GM10847 (cell line): ENCODE measurements around the gene PRCC.
A peak's percentile ranks its signal among the peaks of the same experiment; 100 is the strongest.

Source experiments
- POLR2A ChIP-seq: IDR thresholded peaks from 2 replicates; pipeline ENCODE4 v1.6.1; 2011; ENCODE audit not compliant: insufficient read length; ENCODE audit errors: extremely low read depth

The PRCC gene

GRCh38 chr1:156812293-156812990 lies 45.1 kb downstream of the PRCC start:
- TF ChIP-seq POLR2A: no peak

DNA sequence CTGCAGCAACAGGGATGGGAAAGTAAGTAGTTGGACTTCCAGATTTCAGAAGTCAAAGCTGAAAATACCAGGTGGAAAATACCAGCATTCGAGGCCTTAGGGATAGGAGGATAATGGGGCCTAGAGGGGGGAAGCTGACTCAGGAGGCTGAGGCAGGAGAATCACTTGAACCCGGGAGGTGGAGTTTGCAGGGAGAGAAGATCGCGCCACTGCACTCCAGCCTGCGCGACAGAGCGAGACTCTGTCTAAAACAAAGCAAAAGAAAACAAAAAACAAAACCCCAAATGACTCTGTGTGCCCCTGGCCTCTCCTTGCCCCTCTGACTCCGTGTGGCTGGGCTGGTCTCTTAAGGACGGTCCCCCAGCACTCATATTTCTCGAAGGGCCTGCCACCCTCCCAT lies 46.0 kb downstream of the PRCC start:
- TF ChIP-seq POLR2A: no peak

DNA sequence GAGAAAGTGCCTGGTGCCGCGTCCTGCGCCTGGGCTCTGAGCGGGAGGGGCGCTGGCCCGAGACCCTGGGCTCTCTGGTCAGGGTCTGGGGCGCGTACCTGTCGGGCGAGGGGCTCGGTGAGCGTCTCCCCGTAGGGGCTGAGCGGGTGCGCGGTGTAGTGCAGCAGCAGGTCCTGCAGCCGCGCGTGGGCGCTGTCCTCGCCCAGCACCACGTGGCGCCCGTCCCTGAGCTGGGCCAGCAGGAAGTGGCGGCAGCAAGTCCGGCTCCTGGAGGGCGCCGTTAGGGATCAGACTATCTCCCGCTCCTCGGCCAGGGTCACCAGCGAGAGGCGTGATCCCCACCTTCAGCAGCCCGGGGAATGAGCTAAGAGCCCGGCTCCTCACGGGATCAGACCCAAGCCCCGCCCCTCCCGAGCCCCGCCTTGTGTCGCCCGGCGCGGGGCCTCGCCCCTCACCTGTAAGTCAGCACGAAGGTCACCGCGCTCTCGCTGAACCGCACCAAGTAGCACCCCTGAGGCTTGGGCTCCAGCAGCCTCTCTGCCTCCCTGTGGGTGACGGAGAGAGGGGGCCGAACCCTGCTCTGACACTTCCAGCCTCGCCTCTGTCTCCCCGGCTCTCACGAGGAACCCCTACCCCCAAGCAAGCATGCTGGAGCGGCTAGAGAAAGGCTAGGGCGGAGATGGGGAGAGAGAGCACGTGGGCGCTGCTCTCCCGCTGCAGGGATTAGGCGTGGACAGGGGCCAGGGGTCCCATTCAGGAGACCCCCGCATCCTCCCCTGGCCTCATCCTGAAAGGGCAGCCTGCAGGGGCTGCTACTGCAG lies 46.6 kb downstream of the PRCC start:
- no peak for TF ChIP-seq POLR2A

DNA sequence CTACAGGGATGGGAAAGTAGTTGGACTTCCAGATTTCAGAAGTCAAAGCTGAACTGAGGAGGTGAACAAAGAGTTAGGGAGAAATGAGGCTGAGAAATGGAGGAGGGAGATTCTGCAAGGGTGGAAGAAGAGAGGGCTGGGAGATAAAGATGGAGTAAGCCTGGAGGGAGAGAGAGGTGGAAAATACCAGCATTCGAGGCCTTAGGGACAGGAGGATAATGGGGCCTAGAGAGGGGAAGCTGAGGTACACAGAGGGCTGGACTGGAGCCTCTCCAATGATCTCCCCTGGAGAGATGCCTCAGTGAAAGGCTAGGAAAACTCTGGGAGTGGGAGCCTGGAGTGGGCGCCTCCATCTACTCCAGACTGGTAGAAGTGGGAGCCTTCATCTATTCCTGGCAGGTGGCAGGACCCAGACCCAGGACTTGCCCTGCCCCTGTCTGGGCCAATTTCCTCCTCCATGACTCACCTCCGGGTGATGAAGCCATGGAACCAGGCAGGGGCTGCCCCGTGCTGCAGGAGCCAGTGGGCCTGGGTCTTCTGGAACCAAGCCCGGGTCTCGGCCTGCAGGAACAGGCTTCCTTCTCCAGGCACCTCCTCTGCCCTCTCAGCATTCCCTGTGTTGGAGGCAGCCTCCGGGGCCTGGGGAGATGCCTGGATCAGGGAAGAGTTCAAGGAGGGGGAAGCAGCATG lies 47.4 kb downstream of the PRCC start:
- no peak for TF ChIP-seq POLR2A

DNA sequence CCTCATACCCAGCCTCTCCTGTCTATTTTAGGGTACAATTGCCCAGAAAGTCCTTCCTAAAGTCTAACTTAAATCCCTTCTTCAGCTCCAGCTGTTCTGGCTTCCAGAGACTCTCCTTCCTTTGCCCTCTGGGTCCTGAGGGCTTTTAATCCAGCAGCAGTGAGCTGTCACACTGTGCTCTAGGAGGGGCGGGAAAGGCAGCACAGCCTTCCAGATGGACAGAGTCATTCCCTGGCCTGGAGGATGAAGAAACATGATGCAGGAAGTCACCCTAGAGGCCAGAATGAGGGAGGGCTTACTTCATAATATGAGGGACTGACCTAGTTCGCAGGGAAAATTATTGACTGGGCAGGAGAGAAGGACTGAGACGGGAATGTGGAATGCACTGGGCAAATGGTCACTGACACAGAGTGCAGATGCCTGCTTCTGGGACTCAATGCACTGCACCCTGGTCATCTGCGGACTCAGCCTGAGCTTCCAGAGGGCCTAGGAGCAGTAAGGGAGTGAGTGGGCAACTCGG lies 48.0 kb downstream of the PRCC start:
- TF ChIP-seq POLR2A: no peak

DNA sequence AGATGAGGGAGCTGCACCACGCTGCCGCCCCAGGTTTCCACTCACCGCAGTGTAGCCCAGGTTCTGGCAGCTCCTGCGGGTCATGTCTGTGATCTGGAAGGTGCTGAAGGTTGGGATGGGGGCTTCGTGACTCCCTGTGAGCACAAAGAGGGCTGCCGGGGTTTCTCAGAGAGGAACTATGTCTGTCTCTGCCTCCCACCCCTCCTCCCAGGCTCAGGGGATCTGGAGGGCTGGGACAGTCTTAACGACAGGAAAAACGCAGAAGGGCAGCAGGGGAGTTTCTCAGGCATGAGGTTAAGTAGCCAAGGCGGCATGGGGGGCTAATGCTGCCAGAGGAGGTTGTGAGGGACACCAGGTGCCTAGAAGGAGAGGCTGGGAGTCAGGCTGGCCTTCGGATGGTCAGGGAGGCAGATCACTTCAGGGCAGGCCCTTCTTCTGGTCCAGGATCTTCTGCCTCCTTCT lies 48.7 kb downstream of the PRCC start:
- no peak for TF ChIP-seq POLR2A

- TF ChIP-seq POLR2A: peak; percentile 27
These were observed 49.4 kb downstream of the PRCC start, which contains the start of gene SH2D2A for GRCh38 chr1:156816561-156817328. TSS of gene SH2D2A (minus strand) at chr1:156816848. CDS start at chr1:156816708, 140 bp downstream.

DNA sequence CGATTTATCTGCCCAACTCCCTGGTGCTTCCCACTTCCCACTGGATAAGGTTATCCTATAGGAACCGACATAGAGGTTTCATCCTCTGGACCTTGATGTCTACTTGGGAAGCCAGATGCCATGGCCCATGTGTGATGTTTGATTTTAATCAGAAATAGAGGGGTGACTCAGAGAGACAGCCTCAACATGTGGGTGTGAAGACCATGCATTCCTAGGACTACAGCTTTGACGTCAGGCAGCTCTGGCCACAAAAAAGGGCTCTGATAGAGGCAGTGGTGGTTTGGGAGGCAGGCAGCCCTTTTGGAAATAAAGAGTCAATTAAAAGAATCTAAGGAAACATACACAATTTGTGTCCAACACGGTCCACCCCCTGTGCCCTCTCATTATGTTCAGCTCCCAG lies 54.5 kb downstream of the PRCC start:
- TF ChIP-seq POLR2A: no peak

GRCh38 chr1:156822680-156823079 lies 55.3 kb downstream of the PRCC start:
- TF ChIP-seq POLR2A: no peak

- no peak for TF ChIP-seq POLR2A
These were observed 56.0 kb downstream of the PRCC start for GRCh38 chr1:156823210-156823790.

GRCh38 chr1:156826630-156827029 lies 59.3 kb downstream of the PRCC start:
- TF ChIP-seq POLR2A: no peak

DNA sequence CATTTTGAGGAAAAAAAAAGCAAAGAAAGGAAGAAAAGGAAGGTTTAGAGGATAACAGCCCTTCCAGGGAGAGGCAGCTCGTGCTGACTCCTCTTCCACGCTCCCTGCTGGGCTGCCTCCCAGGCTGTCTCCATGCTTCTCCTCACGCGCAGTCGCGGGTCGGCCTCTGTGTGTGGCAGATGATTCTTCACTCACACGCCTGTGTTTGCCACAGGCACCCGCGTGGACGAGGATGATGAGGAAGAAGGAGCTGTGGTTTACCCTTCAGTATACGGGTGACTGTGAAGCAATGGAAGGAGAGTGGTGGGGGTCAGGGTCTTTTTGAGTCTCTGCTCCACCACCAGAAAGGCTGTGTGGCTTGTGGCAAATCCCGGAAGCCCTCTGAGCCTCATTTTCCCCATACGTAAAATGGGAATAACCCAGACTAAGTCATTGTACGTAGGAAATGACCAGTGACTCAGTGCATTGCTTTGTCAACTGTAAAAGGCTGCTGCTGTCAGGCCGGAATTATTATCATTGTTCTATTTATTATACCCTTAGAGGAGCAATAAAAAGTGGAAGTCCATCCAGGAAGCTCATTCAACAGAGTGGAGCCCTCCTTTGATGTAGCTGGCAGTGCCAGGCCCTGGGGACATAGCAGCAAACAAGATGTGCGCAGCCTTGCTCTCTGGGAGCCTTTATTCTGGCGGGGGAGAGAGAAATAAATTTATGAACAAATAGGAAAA lies 61.2 kb downstream of the PRCC start:
- no peak for TF ChIP-seq POLR2A

DNA sequence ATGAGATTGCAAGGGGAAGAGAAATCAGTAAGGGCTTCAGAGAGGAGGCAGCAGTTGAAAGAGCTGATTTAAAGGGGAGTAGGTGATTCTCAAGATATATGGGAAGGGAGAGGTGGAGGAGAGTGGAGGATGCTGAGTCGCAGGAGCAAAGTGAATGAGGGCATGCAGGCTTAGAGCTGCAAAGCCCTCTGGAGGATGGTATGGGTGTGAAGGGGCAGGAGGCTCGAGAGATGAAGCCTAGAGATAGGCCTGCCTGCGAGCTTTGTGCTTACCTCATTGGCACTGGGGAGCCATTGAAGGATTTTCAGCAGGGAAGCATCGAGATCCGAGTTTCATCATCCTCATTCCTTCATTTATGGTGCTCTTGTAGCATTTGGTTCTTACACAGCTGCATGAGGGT lies 65.1 kb downstream of the PRCC start:
- TF ChIP-seq POLR2A: no peak

- no peak for TF ChIP-seq POLR2A
These were observed 66.3 kb downstream of the PRCC start for GRCh38 chr1:156833603-156834002.
